CD4-positive, alpha-beta memory T cell (primary cell): Measurements from ENCODE around the gene DIP2C. TPM values are rescaled to one million over a fixed set of nuclear protein-coding genes. Genes with fewer than 3 reads are reported as not detected.
A peak's percentile ranks its signal among the peaks of the same experiment; 100 is the strongest.
"Not testable (repeated sequence)": the region's sequence is repeated elsewhere in the genome, so short reads cannot be mapped to it uniquely, and the experiment has no call there.

ENCODE experiments used
- CTCF ChIA-PET: fragments of 350-600 bp; sonication (Branson Sonifier 250); formaldehyde crosslinking; loops from one replicate; lab custom pipeline; 2021; ENCODE audit warnings: inconsistent platforms; ENCODE audit not compliant: partially characterized antibody; lab: Charles Lee
- POLR2A ChIA-PET: fragments of 350-600 bp; sonication (Branson Sonifier 250); formaldehyde crosslinking; loops from one replicate; lab custom pipeline; 2021; ENCODE audit not compliant: partially characterized antibody; lab: Charles Lee
- DNase-seq, 5 donors: peaks; one replicate each; pipeline versions ENCODE4 v3.0.0 to v3.0.0-alpha.2; 2020 to 2022; ENCODE audit warnings: mixed read lengths in 1 of 5
- H3K27ac ChIP-seq: one replicate; pipeline ENCODE4 v1.7.0; 2013; ENCODE audit warnings: low read depth, low read length
- H3K27me3 ChIP-seq: 2 replicates; pipeline ENCODE4 v1.7.0; 2013; ENCODE audit warnings: mild to moderate bottlenecking, low read length, moderate library complexity; ENCODE audit not compliant: insufficient read depth
- H3K36me3 ChIP-seq: 2 replicates; pipeline ENCODE4 v1.7.0; 2013; ENCODE audit warnings: mild to moderate bottlenecking, low read length, moderate library complexity; ENCODE audit not compliant: insufficient read depth
- H3K4me1 ChIP-seq: 2 replicates; pipeline ENCODE4 v1.7.0; 2013; ENCODE audit warnings: mild to moderate bottlenecking, low read length, moderate library complexity; ENCODE audit not compliant: insufficient read depth
- H3K4me3 ChIP-seq, 2 donors: one replicate each; pipeline ENCODE4 v1.7.0; 2013; ENCODE audit warnings: low read length in 2 of 2, mild to moderate bottlenecking in 1 of 2
- H3K9me3 ChIP-seq, 2 donors: one replicate each; pipeline ENCODE4 v1.7.0; 2013; ENCODE audit warnings: low read length in 2 of 2, control low read depth in 1 of 2; ENCODE audit not compliant: control insufficient read depth in 1 of 2
- H3K27ac Mint-ChIP-seq, 7 donors: one replicate each; pipeline ENCODE4 v1.8.0; 2020 to 2021; ENCODE audit warnings: mixed read lengths in 7 of 7, mild to moderate bottlenecking in 6 of 7, inconsistent platforms in 3 of 7, moderate library complexity in 3 of 7
- H3K27me3 Mint-ChIP-seq, 2 donors: one replicate each; pipeline ENCODE4 v1.8.0; 2020 to 2021; ENCODE audit warnings: mixed read lengths in 2 of 2
- H3K36me3 Mint-ChIP-seq, 2 donors: one replicate each; pipeline ENCODE4 v1.8.0; 2020 to 2021; ENCODE audit warnings: mixed read lengths in 2 of 2, inconsistent platforms in 1 of 2, mild to moderate bottlenecking in 1 of 2
- H3K4me1 Mint-ChIP-seq, 4 donors: one replicate each; pipeline ENCODE4 v1.8.0; 2020 to 2021; ENCODE audit warnings: mixed read lengths in 4 of 4, mild to moderate bottlenecking in 1 of 4
- H3K4me3 Mint-ChIP-seq, 8 donors: one replicate each; pipeline ENCODE4 v1.8.0; 2020 to 2021; ENCODE audit warnings: mixed read lengths in 8 of 8, mild to moderate bottlenecking in 7 of 8, moderate library complexity in 6 of 8, inconsistent platforms in 3 of 8
- H3K9me3 Mint-ChIP-seq, 8 donors: one replicate each; pipeline ENCODE4 v1.8.0; 2020 to 2021; ENCODE audit warnings: mixed read lengths in 8 of 8, mild to moderate bottlenecking in 5 of 8, inconsistent platforms in 3 of 8, moderate library complexity in 1 of 8
- intact Hi-C: fragments of 100-400 bp; cut with micrococcal nuclease; formaldehyde crosslinking; loops from one replicate; pipeline ENCODE4 v1.15.1; 2023
- polyA plus RNA-seq, 2 donors: library from polyadenylated mRNA; unstranded; fragments of 300-500 nt; fragmentation: Illumina TruSeq; gene quantifications; one replicate each; pipeline ENCODE4 v1.2.3, GENCODE V29; 2021
- total RNA-seq, 2 experiments: library from RNA; stranded (reverse); gene quantifications; one replicate each; pipeline ENCODE4 v1.2.3, GENCODE V29; 2021

The DIP2C gene
- total and polyA plus RNA-seq, 4 experiments from 2014 or later, result 1.1 to 6.0 (median 3.9) TPM

GRCh38 chr10:479706-480497 lies 209.6 kb downstream of the DIP2C start:
- H3K4me3 ChIP-seq, H3K9me3 Mint-ChIP-seq, POLR2A ChIA-PET, DNase-seq, H3K36me3 Mint-ChIP-seq, H3K9me3 ChIP-seq, H3K27me3 ChIP-seq, H3K27ac ChIP-seq, H3K4me1 ChIP-seq, H3K27me3 Mint-ChIP-seq, H3K4me3 Mint-ChIP-seq, H3K27ac Mint-ChIP-seq, H3K36me3 ChIP-seq, intact Hi-C loops: not testable (repeated sequence)
- peaks cover 13 to 49% (median 27%) of the 10 kb centered on the region in 4 donors for H3K4me1 Mint-ChIP-seq
- CTCF ChIA-PET, result interaction anchor here (1.3 kb wide), 1 partner anchor 9 kb away, joined by 3 read pairs; no protein-coding TSS in a partner anchor

GRCh38 chr10:478471-479245 lies 210.8 kb downstream of the DIP2C start:
- DNase-seq, result no peak
- ChIA-PET POLR2A (interaction anchor here (0.7 kb wide), 1 partner anchor 128 kb away, joined by 3 read pairs; no protein-coding TSS in a partner anchor), CTCF (no interaction called here)
- H3K4me1 ChIP-seq, result no peaks in the 10 kb centered on the region
- intact Hi-C loops, result no loop called here
- Mint-ChIP-seq H3K27ac (peak overlapping the region in 5 of 7 donors; percentile 13 to 87 (median 64)), H3K9me3 (peaks cover 0 to 13% (median 5%) of the 10 kb centered on the region in 8 donors), H3K36me3 (peaks cover 1 to 17% of the 10 kb centered on the region in 2 donors), H3K27me3 (no peaks in the 10 kb centered on the region), H3K4me1 (peaks cover 9 to 41% (median 21%) of the 10 kb centered on the region in 4 donors), H3K4me3 (no peak overlapping the region)
- no peaks in the 10 kb centered on the region for H3K27me3 ChIP-seq
- no peaks in the 10 kb centered on the region for H3K36me3 ChIP-seq
- no peak overlapping the region for H3K4me3 ChIP-seq
- no peaks in the 10 kb centered on the region for H3K9me3 ChIP-seq
- H3K27ac ChIP-seq, result no peak overlapping the region

GRCh38 chr10:477620-478019 lies 211.8 kb downstream of the DIP2C start:
- H3K4me1 ChIP-seq, result no peaks in the 10 kb centered on the region
- no peaks in the 10 kb centered on the region for H3K9me3 ChIP-seq
- Mint-ChIP-seq H3K27ac (peak overlapping the region in 5 of 7 donors; percentile 42 to 89 (median 68)), H3K27me3 (no peaks in the 10 kb centered on the region), H3K4me3 (no peak overlapping the region), H3K4me1 (peaks cover 11 to 35% (median 16%) of the 10 kb centered on the region in 4 donors), H3K9me3 (peaks cover 0 to 18% (median 6%) of the 10 kb centered on the region in 8 donors), H3K36me3 (peaks cover 1 to 17% of the 10 kb centered on the region in 2 donors)
- H3K36me3 ChIP-seq, result no peaks in the 10 kb centered on the region
- no peak overlapping the region for H3K27ac ChIP-seq
- no peak for DNase-seq
- H3K27me3 ChIP-seq, result no peaks in the 10 kb centered on the region
- no peak overlapping the region for H3K4me3 ChIP-seq
- POLR2A ChIA-PET, result no interaction called here
- CTCF ChIA-PET, result no interaction called here
- intact Hi-C loops, result no loop called here

- Mint-ChIP-seq H3K27ac (peak overlapping the region in 3 of 7 donors; percentile 36 to 70 (median 66)), H3K4me3 (no peak overlapping the region), H3K4me1 (peaks cover 13 to 36% (median 19%) of the 10 kb centered on the region in 4 donors), H3K9me3 (peaks cover 0 to 18% (median 6%) of the 10 kb centered on the region in 8 donors), H3K27me3 (no peaks in the 10 kb centered on the region), H3K36me3 (peaks cover 4 to 17% of the 10 kb centered on the region in 2 donors)
- Histone ChIP-seq H3K4me1 (peaks cover 5% of the 10 kb centered on the region), H3K4me3 (no peak overlapping the region), H3K36me3 (no peaks in the 10 kb centered on the region), H3K27ac (no peak overlapping the region), H3K27me3 (no peaks in the 10 kb centered on the region), H3K9me3 (no peaks in the 10 kb centered on the region)
- CTCF ChIA-PET, result no interaction called here
- intact Hi-C loops, result no loop called here
- no peak for DNase-seq
- POLR2A ChIA-PET, result no interaction called here
Observed at GRCh38 chr10:476455-476780, 213.1 kb downstream of the DIP2C start.

GRCh38 chr10:475709-476454 lies 213.6 kb downstream of the DIP2C start:
- Mint-ChIP-seq H3K36me3 (peaks cover 5 to 17% of the 10 kb centered on the region in 2 donors), H3K9me3 (peaks cover 0 to 18% (median 6%) of the 10 kb centered on the region in 8 donors), H3K27me3 (no peaks in the 10 kb centered on the region), H3K4me1 (peaks cover 14 to 40% (median 22%) of the 10 kb centered on the region in 4 donors), H3K4me3 (no peak overlapping the region), H3K27ac (peak overlapping the region in 2 of 7 donors; percentile 36 to 42)
- intact Hi-C loops, result no loop called here
- Histone ChIP-seq H3K27ac (no peak overlapping the region), H3K36me3 (no peaks in the 10 kb centered on the region), H3K4me3 (no peak overlapping the region), H3K9me3 (no peaks in the 10 kb centered on the region), H3K4me1 (peaks cover 11% of the 10 kb centered on the region), H3K27me3 (no peaks in the 10 kb centered on the region)
- POLR2A ChIA-PET, result no interaction called here
- CTCF ChIA-PET, result no interaction called here
- no peak for DNase-seq

GRCh38 chr10:474946-475345 lies 214.5 kb downstream of the DIP2C start:
- H3K27ac Mint-ChIP-seq, result peak overlapping the region in 2 of 7 donors; percentile 17 to 66
- H3K4me3 ChIP-seq, result no peak overlapping the region
- intact Hi-C loops, result loop anchor here (5.0 kb wide), 3 partner anchors 38 to 198 kb away; no protein-coding TSS in a partner anchor

More at GRCh38 chr10:474946-475345, 214.5 kb downstream of the DIP2C start:
- DNase-seq, result no peak
- peaks cover 0 to 18% (median 7%) of the 10 kb centered on the region in 8 donors for H3K9me3 Mint-ChIP-seq
- Histone ChIP-seq H3K4me1 (peaks cover 20% of the 10 kb centered on the region), H3K36me3 (no peaks in the 10 kb centered on the region), H3K27ac (no peak overlapping the region), H3K9me3 (no peaks in the 10 kb centered on the region), H3K27me3 (no peaks in the 10 kb centered on the region)
- H3K4me3 Mint-ChIP-seq, result no peak overlapping the region
- POLR2A ChIA-PET, result no interaction called here
- H3K4me1 Mint-ChIP-seq, result peaks cover 24 to 50% (median 32%) of the 10 kb centered on the region in 4 donors
- H3K36me3 Mint-ChIP-seq, result peaks cover 11 to 17% of the 10 kb centered on the region in 2 donors
- no peaks in the 10 kb centered on the region for H3K27me3 Mint-ChIP-seq
- CTCF ChIA-PET, result no interaction called here
